GM21786 (cell line): Measurements from ENCODE around the gene AP1AR.
"Not testable (repeated sequence)": the region's sequence is repeated elsewhere in the genome, so short reads cannot be mapped to it uniquely, and the experiment has no call there.

Experiments used
- ATAC-seq: cut with Tn5 transposase; IDR thresholded peaks from one replicate; pipeline ENCODE4 v1.9.1; 2021; ENCODE audit not compliant: unreplicated experiment

The AP1AR gene

DNA sequence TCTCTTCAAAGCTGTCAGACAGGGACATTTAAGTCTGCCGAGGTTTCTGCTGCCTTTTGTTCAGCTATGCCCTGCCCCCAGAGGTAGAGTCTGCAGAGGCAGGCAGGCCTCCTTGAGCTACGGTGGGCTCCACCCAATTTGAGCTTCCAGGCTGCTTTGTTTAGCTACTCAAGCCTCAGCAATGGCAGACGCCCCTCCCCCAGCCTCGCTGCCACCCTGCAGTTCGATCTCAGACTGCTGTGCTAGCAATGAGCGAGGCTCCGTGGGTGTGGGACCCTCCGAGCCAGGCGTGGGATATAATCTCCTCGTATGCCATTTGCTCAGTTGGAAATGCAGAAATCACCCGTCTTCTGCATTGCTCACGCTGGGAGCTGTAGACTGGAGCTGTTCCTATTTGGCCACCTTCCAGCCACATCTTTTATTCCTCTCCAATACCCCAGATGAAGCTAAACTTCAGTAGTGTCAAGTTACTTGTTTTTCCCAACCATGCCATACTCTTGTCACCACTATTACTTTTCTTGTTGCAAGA, 77.7 kb downstream of the AP1AR start:
- ATAC-seq, result not testable (repeated sequence)

- no peak for ATAC-seq
Measured at GRCh38 chr4:112311516-112311915, 79.9 kb downstream of the AP1AR start.

DNA sequence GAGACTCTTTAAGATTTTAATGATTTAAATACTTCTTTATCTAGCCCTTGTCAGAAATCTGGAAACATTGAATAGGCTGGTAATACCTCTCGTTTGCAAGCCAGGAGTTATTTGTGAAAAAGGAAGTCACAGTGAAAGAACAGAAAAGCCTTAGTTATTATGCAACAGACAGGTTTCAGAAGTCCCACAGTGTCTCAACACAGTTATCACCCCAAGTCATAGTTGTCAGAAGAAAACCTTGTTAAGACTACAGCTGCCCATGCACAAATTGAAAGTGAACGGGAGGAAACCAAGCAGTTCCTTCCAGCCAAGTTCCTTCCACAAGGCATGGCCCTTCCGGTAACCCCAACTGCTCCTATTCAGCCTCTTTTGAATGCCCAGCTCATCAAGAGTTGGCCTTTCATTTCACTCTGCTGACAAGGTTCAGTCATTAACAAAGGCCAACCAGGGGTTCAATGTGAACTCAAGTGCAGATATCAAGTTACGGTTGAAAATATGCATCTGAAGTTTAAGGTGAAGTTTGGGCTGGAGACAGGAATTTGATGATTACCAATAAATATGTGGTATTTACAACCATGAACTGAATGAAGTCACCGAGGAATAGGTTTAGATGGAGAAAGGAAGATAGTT, 81.1 kb downstream of the AP1AR start:
- peak; percentile 95 for ATAC-seq

DNA sequence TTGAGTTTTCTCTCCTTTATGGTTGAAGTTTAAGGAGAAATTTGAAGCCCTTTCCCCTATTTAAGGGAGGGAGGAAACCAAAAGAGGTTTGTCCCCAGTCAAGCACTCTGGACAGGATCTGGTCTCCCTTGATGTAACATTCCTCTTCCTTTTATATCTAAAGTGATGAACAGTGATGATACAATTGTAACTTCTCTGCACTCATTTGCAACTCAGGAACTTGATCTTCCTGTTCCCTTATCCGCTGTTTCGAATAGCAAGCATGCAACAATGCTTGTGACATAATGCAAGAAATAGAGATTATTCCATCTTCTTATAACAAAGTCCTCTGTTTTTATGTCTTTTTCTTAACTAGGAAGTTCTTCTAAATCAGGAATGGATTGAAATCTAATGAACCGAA, 83.9 kb downstream of the AP1AR start:
- no peak for ATAC-seq

DNA sequence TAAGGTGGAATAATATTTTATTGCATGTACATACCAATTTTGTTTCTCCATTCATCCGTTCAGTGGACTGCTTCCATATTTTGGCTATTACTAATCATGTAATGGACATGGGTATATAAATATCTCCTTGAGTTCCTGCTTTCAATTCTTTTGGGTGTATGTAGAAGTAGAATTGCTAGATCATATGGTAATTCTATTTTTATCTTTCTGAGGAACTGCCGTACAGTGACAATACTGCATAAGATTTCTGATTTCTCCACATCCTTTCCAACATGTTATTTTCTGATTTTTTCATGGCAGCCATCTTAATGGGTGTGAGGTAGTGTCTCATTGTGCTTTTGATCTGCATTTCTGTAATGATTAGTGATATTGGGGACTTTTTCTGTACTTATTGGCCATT, 84.8 kb downstream of the AP1AR start:
- no peak for ATAC-seq

- peak; percentile 97 for ATAC-seq
Measured at GRCh38 chr4:112318239-112319142, 86.9 kb downstream of the AP1AR start.
